Measurements from ENCODE around the gene IL20. TPM values are rescaled to one million over a fixed set of nuclear protein-coding genes. Genes with fewer than 3 reads are reported as not detected.

IL20 gene
- total RNA-seq, 6 experiments from 2014 or later = not detected

DNA sequence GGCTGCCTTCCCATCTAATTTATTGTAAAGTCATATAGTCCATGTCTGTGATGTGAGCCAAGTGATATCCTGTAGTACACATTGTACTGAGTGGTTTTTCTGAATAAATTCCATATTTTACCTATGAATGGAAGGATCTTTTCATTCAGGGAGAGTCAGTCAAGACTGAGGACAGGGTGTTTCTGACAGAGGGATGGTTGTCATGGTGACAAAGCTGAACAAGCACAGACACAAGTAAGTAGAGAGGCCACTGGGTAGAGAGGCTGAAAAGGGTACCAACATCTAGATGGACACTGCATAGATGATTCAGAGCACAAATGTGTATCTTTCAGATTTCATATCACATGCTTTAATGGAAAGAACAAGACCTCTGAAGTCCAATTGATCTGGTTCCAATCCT lies 22.6 kb upstream of the IL20 start:
- TF ChIP-seq, protein P1, sequence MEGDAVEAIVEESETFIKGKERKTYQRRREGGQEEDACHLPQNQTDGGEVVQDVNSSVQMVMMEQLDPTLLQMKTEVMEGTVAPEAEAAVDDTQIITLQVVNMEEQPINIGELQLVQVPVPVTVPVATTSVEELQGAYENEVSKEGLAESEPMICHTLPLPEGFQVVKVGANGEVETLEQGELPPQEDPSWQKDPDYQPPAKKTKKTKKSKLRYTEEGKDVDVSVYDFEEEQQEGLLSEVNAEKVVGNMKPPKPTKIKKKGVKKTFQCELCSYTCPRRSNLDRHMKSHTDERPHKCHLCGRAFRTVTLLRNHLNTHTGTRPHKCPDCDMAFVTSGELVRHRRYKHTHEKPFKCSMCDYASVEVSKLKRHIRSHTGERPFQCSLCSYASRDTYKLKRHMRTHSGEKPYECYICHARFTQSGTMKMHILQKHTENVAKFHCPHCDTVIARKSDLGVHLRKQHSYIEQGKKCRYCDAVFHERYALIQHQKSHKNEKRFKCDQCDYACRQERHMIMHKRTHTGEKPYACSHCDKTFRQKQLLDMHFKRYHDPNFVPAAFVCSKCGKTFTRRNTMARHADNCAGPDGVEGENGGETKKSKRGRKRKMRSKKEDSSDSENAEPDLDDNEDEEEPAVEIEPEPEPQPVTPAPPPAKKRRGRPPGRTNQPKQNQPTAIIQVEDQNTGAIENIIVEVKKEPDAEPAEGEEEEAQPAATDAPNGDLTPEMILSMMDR (IDR thresholded peaks at IDR 0.05) = no peak
- Mint-ChIP-seq H3K27me3 (ENCODE audit: insufficient read depth) (no peaks in the 10 kb centered on the region; the same call in 1 of the 2 replicates), H3K36me3 (ENCODE audit: low read depth) (no peaks in the 10 kb centered on the region), H3K4me1 (ENCODE audit: low read depth) (peaks cover 20% of the 10 kb centered on the region), H3K27ac (no peak overlapping the region), H3K4me3 (no peak overlapping the region), H3K9me3 (no peaks in the 10 kb centered on the region)
- DNase-seq = no peak

DNA sequence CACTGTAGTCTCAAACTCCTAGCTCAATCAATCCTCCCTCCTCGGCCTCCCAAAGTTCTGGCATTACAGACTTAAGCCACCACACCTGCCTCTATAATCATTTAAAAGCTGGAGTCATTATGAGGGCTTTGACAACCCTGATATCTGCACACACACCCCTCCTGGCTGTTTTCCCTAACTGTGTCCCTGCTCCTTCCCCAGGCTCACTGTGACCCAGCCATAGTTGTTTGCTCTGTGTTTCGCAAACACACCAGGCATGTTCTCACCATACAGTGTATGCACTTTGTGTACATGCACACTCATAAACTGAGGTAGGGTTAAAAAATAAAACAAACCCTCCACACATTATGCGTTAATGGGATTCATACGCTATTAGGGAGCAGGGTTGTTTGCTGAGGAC lies 21.8 kb upstream of the IL20 start:
- TF ChIP-seq, protein P1 (IDR thresholded peaks at IDR 0.05) = no peak
- Mint-ChIP-seq H3K9me3 (no peaks in the 10 kb centered on the region), H3K4me3 (no peak overlapping the region), H3K27me3 (ENCODE audit: insufficient read depth) (no peaks in the 10 kb centered on the region; the same call in 1 of the 2 replicates), H3K4me1 (ENCODE audit: low read depth) (peaks cover 18% of the 10 kb centered on the region), H3K36me3 (ENCODE audit: low read depth) (no peaks in the 10 kb centered on the region), H3K27ac (no peak overlapping the region)
- no peak for DNase-seq

DNA sequence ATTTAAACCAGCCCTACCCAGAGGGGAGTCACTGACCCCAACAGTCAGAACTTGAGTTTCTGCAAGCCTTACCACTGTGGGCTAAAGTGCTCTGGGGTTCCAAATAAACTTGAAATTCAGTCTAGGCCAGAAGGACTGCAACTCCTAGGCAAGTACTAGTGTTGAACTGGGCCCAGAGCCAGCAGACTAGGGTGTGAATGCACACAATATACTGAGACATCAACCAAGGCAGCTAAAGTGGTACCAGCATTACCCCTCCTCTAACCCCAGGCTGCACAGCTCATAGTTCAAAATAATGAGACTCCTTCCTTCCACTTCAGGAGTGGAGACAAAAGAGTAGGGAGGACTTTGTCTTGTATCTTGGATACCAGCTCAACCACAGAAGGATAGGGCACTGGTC lies 18.9 kb upstream of the IL20 start:
- TF ChIP-seq, protein P1 (IDR thresholded peaks at IDR 0.05) = no peak
- Mint-ChIP-seq H3K27me3 (ENCODE audit: insufficient read depth) (peaks cover 2% of the 10 kb centered on the region; the same call in 1 of the 2 replicates), H3K4me3 (no peak overlapping the region), H3K36me3 (ENCODE audit: low read depth) (no peaks in the 10 kb centered on the region), H3K27ac (no peak overlapping the region), H3K4me1 (ENCODE audit: low read depth) (peaks cover 2% of the 10 kb centered on the region), H3K9me3 (no peaks in the 10 kb centered on the region)
- no peak for DNase-seq

DNA sequence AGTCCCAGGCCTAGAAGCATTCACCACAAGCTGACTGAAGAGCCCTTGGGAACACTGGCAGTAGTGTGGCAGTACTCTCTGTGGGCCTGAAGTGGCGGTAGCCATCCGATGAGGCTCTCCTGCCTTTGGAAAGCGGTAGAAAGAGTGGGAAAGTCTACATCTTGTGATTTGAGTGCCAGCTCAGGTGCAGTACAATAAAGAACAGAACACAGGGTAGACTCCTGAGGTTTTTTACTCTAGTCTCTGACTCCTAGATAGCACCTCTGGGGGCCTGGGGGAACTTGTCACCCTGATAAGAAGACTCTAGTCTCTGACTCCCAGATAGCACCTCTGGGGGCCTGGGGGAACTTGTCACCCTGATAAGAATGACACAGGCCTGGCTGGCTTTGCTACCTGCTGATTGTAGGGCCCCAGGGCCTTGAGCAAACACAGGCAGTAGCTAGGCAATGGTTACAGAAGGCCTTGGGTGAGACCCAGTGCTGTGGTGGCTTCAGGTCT lies 18.0 kb upstream of the IL20 start:
- TF ChIP-seq, protein P1 (IDR thresholded peaks at IDR 0.05) = no peak
- Mint-ChIP-seq H3K27me3 (ENCODE audit: insufficient read depth) (peaks cover 2% of the 10 kb centered on the region; the same call in 1 of the 2 replicates), H3K4me3 (no peak overlapping the region), H3K27ac (no peak overlapping the region), H3K4me1 (ENCODE audit: low read depth) (peaks cover 7% of the 10 kb centered on the region), H3K36me3 (ENCODE audit: low read depth) (peaks cover 9% of the 10 kb centered on the region; the same call in 1 of the 2 replicates), H3K9me3 (peaks cover 7% of the 10 kb centered on the region)
- no peak for DNase-seq

DNA sequence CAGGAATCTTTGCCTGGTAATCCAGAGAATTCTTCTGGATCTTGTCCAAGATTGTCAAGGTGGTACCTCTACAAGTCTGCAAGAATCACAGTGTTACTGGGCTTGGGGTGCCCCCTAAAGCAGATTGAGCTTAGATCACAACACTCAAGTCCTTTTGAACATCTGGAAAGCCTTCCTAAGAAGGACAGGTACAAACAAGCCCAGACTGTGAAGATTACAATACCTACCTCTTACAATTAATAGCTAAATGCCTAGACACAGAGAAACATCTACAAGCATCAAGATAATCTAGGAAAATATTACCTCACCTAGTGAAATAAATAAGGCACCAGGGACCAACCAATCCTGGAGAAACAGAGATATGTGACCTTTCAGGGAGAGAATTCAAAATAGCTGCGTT lies 17.5 kb upstream of the IL20 start:
- Mint-ChIP-seq H3K9me3 (peaks cover 12% of the 10 kb centered on the region), H3K27ac (no peak overlapping the region), H3K36me3 (ENCODE audit: low read depth) (peaks cover 11% of the 10 kb centered on the region; the same call in 1 of the 2 replicates), H3K27me3 (ENCODE audit: insufficient read depth) (peaks cover 2% of the 10 kb centered on the region; the same call in 1 of the 2 replicates), H3K4me3 (no peak overlapping the region), H3K4me1 (ENCODE audit: low read depth) (peaks cover 7% of the 10 kb centered on the region)
- no peak for DNase-seq
- TF ChIP-seq, protein P1 (IDR thresholded peaks at IDR 0.05) = no peak
